GM10847 (cell line): ENCODE results near the gene INPP5A.

Experiments
- POLR2A ChIP-seq: IDR thresholded peaks from 2 replicates; pipeline ENCODE4 v1.6.1; 2011; ENCODE audit not compliant: insufficient read length; ENCODE audit errors: extremely low read depth

Gene INPP5A

GRCh38 chr10:132813001-132813401 is 275.4 kb downstream of the INPP5A start:
- no peak for TF ChIP-seq POLR2A

GRCh38 chr10:132813560-132814468 is 276.2 kb downstream of the INPP5A start:
- TF ChIP-seq POLR2A, result no peak

- no peak for TF ChIP-seq POLR2A
These were observed 276.9 kb downstream of the INPP5A start for GRCh38 chr10:132814469-132814856.

- no peak for TF ChIP-seq POLR2A
These were observed 277.7 kb downstream of the INPP5A start for GRCh38 chr10:132815168-132815857.

- no peak for TF ChIP-seq POLR2A
These were observed 279.1 kb downstream of the INPP5A start for GRCh38 chr10:132816718-132817117.

GRCh38 chr10:132817701-132818211 is 280.2 kb downstream of the INPP5A start:
- TF ChIP-seq POLR2A, result no peak

GRCh38 chr10:132820056-132820455 is 282.5 kb downstream of the INPP5A start:
- no peak for TF ChIP-seq POLR2A

GRCh38 chr10:132826524-132827422 is 289.2 kb downstream of the INPP5A start:
- TF ChIP-seq POLR2A, result no peak

GRCh38 chr10:132827423-132827789 is 289.8 kb downstream of the INPP5A start:
- TF ChIP-seq POLR2A, result no peak

GRCh38 chr10:132827861-132828539 is 290.4 kb downstream of the INPP5A start:
- no peak for TF ChIP-seq POLR2A

- no peak for TF ChIP-seq POLR2A
These were observed 291.1 kb downstream of the INPP5A start for GRCh38 chr10:132828681-132829080.

- no peak for TF ChIP-seq POLR2A
These were observed 291.8 kb downstream of the INPP5A start for GRCh38 chr10:132829403-132829802.

- no peak for TF ChIP-seq POLR2A
These were observed 294.8 kb downstream of the INPP5A start for GRCh38 chr10:132832186-132832969.
